PFSK-1 (cell line): ENCODE results near the gene ABCA7.

Source experiments
- FOXP2 ChIP-seq: optimal IDR thresholded peaks from 2 replicates; pipeline ENCODE3; 2011; ENCODE audit warnings: borderline replicate concordance, control low read depth, inconsistent platforms; ENCODE audit not compliant: insufficient read depth; ENCODE audit errors: extremely low read length, extremely low read depth
- POLR2AphosphoS5 ChIP-seq: IDR thresholded peaks from 2 replicates; pipeline ENCODE4 v1.6.1; 2012; ENCODE audit warnings: low read depth, mild to moderate bottlenecking, control low read depth, low read length, moderate library complexity
- SIN3A ChIP-seq: IDR thresholded peaks from 2 replicates; pipeline ENCODE4 v1.6.1; 2012; ENCODE audit warnings: mild to moderate bottlenecking, low read length, moderate library complexity, borderline replicate concordance; ENCODE audit not compliant: insufficient read depth
- TAF1 ChIP-seq: IDR thresholded peaks from 2 replicates; pipeline ENCODE4 v1.6.1; 2012; ENCODE audit warnings: low read length, control low read depth, borderline replicate concordance; ENCODE audit not compliant: insufficient read depth
- TF ChIP-seq, protein P1 (sequence below), 2 experiments: IDR thresholded peaks; 2 replicates each; pipeline versions ENCODE4 v1.6.1 to v1.8.0; 2011 to 2012; ENCODE audit warnings: low read depth in 2 of 2, low read length in 2 of 2, control low read depth in 1 of 2, inconsistent platforms in 1 of 2, mild to moderate bottlenecking in 1 of 2, moderate library complexity in 1 of 2; ENCODE audit not compliant: insufficient read depth in 1 of 2

DNA sequence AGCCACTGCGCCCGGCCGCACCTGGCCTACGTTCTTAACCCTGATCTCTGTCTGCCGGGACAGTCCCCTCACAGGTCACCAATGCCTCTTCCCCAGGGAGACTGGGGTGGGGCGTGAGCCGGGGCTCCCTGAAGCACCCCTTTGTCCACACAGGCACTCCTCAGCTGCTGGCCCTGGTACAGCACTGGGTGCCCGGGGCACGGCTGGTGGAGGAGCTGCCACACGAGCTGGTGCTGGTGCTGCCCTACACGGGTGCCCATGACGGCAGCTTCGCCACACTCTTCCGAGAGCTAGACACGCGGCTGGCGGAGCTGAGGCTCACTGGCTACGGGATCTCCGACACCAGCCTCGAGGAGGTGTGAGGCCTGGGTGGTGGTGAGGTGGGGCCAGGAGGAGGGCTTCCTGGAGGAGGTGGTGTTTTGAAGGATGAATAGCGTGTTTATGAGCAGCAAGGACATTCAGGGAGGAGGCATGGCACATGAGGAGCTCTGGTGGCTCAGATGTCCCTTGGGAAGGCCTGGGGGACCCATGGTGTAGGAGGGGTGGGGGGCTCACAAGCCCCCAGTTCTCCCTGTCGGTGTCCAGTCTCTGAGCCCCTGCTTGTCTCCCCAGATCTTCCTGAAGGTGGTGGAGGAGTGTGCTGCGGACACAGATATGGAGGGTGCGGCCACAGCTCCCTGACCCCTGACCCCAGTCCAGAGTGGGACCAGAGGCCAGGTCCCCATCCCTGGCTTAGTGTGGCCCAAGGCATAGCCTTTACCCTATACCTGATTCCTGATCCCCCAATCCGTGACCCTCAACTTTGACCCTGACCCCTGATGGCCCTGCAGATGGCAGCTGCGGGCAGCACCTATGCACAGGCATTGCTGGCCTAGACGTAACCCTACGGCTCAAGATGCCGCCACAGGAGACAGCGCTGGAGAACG lies 13.5 kb downstream of the ABCA7 start:
- TF ChIP-seq POLR2AphosphoS5 (no peak), SIN3A (no peak), FOXP2 (no peak), TAF1 (no peak)
- TF ChIP-seq, protein P1, sequence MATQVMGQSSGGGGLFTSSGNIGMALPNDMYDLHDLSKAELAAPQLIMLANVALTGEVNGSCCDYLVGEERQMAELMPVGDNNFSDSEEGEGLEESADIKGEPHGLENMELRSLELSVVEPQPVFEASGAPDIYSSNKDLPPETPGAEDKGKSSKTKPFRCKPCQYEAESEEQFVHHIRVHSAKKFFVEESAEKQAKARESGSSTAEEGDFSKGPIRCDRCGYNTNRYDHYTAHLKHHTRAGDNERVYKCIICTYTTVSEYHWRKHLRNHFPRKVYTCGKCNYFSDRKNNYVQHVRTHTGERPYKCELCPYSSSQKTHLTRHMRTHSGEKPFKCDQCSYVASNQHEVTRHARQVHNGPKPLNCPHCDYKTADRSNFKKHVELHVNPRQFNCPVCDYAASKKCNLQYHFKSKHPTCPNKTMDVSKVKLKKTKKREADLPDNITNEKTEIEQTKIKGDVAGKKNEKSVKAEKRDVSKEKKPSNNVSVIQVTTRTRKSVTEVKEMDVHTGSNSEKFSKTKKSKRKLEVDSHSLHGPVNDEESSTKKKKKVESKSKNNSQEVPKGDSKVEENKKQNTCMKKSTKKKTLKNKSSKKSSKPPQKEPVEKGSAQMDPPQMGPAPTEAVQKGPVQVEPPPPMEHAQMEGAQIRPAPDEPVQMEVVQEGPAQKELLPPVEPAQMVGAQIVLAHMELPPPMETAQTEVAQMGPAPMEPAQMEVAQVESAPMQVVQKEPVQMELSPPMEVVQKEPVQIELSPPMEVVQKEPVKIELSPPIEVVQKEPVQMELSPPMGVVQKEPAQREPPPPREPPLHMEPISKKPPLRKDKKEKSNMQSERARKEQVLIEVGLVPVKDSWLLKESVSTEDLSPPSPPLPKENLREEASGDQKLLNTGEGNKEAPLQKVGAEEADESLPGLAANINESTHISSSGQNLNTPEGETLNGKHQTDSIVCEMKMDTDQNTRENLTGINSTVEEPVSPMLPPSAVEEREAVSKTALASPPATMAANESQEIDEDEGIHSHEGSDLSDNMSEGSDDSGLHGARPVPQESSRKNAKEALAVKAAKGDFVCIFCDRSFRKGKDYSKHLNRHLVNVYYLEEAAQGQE (IDR thresholded peaks at IDR 0.05; ENCODE audit: insufficient read depth in 1 of 2, low read depth in 2 of 2, low read length in 2 of 2) = no peak
